HL-60 (cell line): ENCODE data around the gene RNF144A.

Experiments
- DNase-seq, 2 experiments: peaks; one replicate each; pipeline ENCODE4 v3.0.0-alpha.2; 2010 to 2020; ENCODE audit warnings: low read depth in 1 of 2, low spot score in 1 of 2
- H3K27ac ChIP-seq: fragments of 250-450 bp; sonication (Bioruptor Pico); replicated peaks from 2 replicates; pipeline ENCODE4 v1.5.1; 2020; ENCODE audit warnings: mild to moderate bottlenecking, moderate library complexity
- H3K27me3 ChIP-seq: fragments of 250-450 bp; sonication (Bioruptor Pico); 2 replicates; pipeline ENCODE4 v1.5.1; 2021; ENCODE audit warnings: mild to moderate bottlenecking, moderate library complexity; ENCODE audit not compliant: insufficient read depth, poor library complexity, severe bottlenecking
- H3K4me3 ChIP-seq: replicated peaks from 2 replicates; pipeline ENCODE4 v1.5.1; 2011; ENCODE audit warnings: mild to moderate bottlenecking, control low read depth, low read length; ENCODE audit not compliant: insufficient read depth
- GABPA ChIP-seq: IDR thresholded peaks from 2 replicates; pipeline ENCODE4 v1.6.1; 2012; ENCODE audit warnings: low read depth
- POLR2AphosphoS5 ChIP-seq: IDR thresholded peaks from 2 replicates; pipeline ENCODE4 v1.6.1; 2012; ENCODE audit warnings: low read depth
- SPI1 ChIP-seq: IDR thresholded peaks from 2 replicates; pipeline ENCODE4 v1.6.1; 2012; ENCODE audit warnings: low read depth, mild to moderate bottlenecking, borderline replicate concordance
- TF ChIP-seq, protein P1 (sequence below): IDR thresholded peaks from one replicate; pipeline ENCODE4 v1.5.1; 2011; ENCODE audit warnings: low read length, control low read depth, inconsistent platforms; ENCODE audit not compliant: insufficient read depth
- TF ChIP-seq, protein P2 (sequence below): IDR thresholded peaks from 2 replicates; pipeline ENCODE4 v1.6.1; 2012; ENCODE audit warnings: low read depth; ENCODE audit not compliant: insufficient replicate concordance

Gene RNF144A

DNA sequence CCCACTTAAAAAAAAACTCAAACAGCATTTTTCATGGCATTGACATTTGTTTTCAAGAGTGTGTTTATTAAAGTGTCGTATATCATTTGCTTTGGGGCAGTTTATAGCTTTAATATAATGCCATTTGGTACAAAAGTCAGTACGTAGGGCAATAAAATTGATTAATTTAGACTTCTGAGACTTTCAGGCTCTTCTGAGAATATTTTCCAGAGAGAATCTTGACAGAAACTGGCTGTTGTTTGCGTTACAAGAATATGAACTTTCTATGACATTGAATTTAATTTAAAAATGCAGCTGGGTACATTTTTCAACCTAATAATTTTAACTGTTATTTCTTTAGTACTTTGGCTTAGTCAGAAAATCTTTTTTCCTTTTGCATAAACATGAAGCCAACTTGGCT is 98.9 kb downstream of the RNF144A start:
- no peaks in the 10 kb centered on the region for H3K27me3 ChIP-seq
- no peak overlapping the region for H3K27ac ChIP-seq
- H3K4me3 ChIP-seq, result no peak overlapping the region
- TF ChIP-seq, protein P1, sequence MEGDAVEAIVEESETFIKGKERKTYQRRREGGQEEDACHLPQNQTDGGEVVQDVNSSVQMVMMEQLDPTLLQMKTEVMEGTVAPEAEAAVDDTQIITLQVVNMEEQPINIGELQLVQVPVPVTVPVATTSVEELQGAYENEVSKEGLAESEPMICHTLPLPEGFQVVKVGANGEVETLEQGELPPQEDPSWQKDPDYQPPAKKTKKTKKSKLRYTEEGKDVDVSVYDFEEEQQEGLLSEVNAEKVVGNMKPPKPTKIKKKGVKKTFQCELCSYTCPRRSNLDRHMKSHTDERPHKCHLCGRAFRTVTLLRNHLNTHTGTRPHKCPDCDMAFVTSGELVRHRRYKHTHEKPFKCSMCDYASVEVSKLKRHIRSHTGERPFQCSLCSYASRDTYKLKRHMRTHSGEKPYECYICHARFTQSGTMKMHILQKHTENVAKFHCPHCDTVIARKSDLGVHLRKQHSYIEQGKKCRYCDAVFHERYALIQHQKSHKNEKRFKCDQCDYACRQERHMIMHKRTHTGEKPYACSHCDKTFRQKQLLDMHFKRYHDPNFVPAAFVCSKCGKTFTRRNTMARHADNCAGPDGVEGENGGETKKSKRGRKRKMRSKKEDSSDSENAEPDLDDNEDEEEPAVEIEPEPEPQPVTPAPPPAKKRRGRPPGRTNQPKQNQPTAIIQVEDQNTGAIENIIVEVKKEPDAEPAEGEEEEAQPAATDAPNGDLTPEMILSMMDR, result no peak
- TF ChIP-seq, protein P2, sequence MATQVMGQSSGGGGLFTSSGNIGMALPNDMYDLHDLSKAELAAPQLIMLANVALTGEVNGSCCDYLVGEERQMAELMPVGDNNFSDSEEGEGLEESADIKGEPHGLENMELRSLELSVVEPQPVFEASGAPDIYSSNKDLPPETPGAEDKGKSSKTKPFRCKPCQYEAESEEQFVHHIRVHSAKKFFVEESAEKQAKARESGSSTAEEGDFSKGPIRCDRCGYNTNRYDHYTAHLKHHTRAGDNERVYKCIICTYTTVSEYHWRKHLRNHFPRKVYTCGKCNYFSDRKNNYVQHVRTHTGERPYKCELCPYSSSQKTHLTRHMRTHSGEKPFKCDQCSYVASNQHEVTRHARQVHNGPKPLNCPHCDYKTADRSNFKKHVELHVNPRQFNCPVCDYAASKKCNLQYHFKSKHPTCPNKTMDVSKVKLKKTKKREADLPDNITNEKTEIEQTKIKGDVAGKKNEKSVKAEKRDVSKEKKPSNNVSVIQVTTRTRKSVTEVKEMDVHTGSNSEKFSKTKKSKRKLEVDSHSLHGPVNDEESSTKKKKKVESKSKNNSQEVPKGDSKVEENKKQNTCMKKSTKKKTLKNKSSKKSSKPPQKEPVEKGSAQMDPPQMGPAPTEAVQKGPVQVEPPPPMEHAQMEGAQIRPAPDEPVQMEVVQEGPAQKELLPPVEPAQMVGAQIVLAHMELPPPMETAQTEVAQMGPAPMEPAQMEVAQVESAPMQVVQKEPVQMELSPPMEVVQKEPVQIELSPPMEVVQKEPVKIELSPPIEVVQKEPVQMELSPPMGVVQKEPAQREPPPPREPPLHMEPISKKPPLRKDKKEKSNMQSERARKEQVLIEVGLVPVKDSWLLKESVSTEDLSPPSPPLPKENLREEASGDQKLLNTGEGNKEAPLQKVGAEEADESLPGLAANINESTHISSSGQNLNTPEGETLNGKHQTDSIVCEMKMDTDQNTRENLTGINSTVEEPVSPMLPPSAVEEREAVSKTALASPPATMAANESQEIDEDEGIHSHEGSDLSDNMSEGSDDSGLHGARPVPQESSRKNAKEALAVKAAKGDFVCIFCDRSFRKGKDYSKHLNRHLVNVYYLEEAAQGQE, result no peak
- TF ChIP-seq GABPA (no peak), SPI1 (no peak), POLR2AphosphoS5 (no peak)
- no peak for DNase-seq

DNA sequence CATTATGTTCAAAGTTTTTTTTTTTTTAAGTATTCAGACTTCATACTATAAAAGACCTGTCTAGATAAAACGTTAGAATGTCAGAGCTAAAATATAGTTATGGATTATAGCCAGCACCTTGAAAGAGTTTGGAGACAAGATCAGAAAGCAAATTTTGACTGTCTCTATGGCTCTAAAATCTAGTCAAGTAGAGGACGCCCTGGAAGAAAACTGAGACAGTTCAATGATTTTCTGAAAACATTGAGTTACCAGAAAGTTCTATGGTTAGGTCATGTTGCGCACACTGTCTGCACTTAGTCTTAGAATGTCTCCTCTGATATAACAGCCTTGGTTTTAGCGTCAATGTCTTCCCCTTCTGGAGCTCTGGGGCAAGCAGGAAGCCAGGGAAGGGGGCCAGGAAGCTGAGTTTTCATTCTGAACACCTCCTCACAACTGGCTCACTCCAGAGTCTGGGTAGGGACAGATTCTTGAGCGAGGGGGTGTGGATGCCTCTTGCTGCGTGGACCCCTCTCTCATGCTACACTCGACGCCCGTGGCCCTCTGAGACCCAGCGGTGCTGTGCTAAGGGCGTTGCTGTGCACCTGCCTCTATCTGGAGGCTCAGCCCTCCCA is 99.5 kb downstream of the RNF144A start:
- DNase-seq, result no peak
- Histone ChIP-seq H3K27ac (no peak overlapping the region), H3K4me3 (no peak overlapping the region), H3K27me3 (no peaks in the 10 kb centered on the region)
- TF ChIP-seq, protein P2, result no peak
- TF ChIP-seq SPI1 (no peak), POLR2AphosphoS5 (no peak)

DNA sequence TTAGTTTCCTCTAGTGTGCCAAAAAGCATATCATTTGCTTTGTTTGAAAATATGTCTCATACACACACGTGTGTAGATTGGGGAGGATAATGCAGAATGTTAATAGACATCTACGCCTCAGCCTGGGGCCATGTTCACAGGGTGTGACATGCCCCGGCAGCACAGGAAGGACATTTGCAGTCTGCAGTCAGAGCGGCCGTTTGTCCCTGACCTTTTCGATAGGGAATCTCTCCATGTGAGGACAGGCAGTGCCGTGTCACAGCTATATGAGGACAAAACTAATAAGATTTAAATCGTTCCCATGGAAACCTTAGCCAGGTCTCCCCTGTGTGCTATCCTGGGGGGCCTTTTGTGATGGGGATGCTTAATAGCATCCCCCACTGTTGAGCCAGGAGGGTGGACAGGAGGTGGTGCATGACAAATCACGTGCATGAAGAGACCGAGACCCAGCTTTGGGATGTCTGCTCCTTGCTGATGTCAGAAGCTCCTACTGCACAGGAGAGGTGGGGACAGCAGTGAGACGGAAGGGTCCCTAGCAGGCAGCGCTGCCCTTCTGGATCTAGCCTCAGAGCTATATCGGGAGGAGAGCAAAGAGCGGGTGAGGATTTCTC is 100.6 kb downstream of the RNF144A start:
- Histone ChIP-seq H3K4me3 (no peak overlapping the region), H3K27ac (no peak overlapping the region), H3K27me3 (no peaks in the 10 kb centered on the region)
- no peak for DNase-seq
- TF ChIP-seq, protein P2, result no peak
- TF ChIP-seq, protein P1, result no peak
